ENCODE measurements around the gene LRRC37B.
A peak's percentile ranks its signal among the peaks of the same experiment; 100 is the strongest.
"Not testable (repeated sequence)": the region's sequence is repeated elsewhere in the genome, so short reads cannot be mapped to it uniquely, and the experiment has no call there.

The LRRC37B gene

GRCh38 chr17:32084942-32085829, 78.0 kb downstream of the LRRC37B start:
- DNase-seq, result peak in 2 of 56 donors; percentile 5 to 13

DNA sequence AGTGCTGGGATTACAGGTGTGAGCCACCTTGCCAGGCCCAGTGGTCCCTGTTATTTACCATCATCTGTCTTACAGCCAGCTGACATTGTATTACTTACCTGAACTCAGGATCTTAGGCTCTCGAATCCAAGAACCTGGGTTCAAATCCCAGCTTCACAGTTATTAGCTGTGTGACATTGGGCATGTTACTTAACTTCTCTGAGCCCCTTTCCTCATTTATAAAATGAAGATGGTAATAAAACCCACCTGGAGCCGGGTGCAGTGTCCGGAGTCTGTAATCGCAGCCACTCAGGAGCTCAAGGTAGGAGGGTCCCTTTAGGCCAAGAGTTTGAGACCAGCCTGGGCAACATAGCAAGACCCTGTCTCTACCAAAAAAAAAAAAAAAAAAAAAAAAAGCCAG, 79.7 kb downstream of the LRRC37B start:
- DNase-seq, result not testable (repeated sequence)

DNA sequence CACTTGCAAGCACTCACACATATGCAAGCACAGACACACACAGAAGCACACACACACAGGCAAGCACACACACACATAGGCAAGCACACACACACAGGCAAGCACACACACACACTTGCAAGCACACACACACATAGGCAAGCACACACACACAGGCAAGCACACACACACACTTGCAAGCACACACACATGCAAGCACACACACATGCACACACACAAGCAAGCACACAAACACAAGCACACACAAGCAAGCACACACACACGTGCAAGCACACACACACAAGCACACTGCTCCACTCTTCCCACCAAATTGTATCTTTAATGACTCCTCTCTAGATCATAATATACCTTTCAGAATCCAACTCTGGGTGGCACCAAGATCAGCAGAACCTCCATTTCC, 84.9 kb downstream of the LRRC37B start:
- not testable (repeated sequence) for DNase-seq

GRCh38 chr17:32099686-32100085, 92.5 kb downstream of the LRRC37B start:
- DNase-seq, result no peak

GRCh38 chr17:32100323-32100722, 93.1 kb downstream of the LRRC37B start:
- DNase-seq, result not testable (repeated sequence)

GRCh38 chr17:32100971-32101631, 93.9 kb downstream of the LRRC37B start:
- no peak for DNase-seq

GRCh38 chr17:32102172-32102571, 95.0 kb downstream of the LRRC37B start:
- DNase-seq, result no peak

DNA sequence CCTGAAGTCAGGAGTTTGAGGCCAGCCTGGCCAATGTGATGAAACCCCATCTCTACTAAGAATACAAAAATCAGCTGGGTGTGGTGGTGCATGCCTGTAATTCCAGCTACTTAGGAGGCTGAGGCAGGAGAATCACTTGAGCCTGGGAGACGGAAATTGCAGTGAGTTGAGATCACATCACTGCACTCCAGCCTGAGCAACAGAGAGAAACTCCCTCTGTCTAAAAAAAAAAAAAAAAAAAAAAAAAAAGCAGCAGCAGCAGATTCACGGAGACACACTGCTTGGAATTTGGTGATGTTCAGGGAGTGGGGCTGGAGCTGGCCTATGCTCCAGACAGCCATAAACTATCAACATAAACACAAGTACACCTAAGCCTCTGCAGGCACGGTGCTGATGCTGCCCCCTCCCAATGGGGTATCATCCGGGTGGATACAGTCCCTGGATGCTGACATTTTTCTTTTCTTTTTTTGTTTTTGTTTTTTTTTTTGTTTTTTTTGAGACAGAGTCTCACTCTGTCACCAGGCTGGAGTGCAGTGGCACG, 95.5 kb downstream of the LRRC37B start:
- no peak for DNase-seq

All from nucleus accumbens (tissue), 56 donors.